Stimulated activated CD4-positive, alpha-beta T cell treated with anti-CD3 and anti-CD28 coated beads, Interleukin-4, amount 100 ng/mL, for 48 hours (primary cell): ENCODE results near the gene GLB1L2.

Experiments
- DNase-seq, 2 donors: peaks; one replicate each; pipeline ENCODE4 v3.0.0-alpha.2; 2020; ENCODE audit warnings: low read depth in 2 of 2

The GLB1L2 gene

GRCh38 chr11:134385774-134386565, 54.2 kb downstream of the GLB1L2 start:
- DNase-seq, result no peak

DNA sequence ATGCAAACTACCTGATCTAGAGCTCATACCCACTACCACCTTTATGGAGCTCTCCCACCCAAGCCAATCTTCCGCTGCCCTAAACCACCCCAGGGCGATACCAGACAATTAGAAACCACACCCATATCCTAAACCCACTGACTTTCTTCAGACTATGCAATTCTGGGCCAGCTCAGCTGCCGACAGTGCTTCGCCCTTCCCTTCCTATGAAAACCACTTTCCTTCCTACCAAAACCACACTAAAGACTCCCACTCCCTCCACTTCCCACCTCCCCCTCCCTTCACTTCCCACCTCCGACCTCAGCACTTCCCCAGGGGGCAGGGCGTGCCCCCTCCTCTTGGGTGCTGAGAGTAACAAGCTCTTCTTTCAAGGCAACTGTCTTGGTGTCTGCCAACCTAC, 55.2 kb downstream of the GLB1L2 start:
- no peak for DNase-seq

DNA sequence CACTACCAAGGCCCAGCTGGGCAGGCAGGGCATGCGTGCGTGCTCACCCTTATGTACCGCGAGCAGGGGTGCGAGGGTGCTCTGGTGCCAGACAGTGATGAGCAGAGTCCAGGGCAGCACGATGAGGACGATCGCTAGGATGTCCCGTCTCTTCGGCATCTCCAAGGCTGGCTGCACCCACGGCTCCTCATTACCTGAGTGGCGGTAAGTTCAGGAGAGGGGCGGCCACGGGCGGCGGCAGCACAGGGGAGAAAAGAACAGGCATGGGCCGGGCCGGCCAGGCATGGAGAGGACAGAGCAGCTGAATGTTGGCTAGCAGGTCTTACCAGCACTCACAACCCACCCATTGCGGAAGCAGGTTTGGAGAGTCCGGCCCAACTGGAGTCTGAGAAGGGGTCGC, 55.7 kb downstream of the GLB1L2 start:
- no peak for DNase-seq

- DNase-seq, result no peak
These were observed 56.8 kb downstream of the GLB1L2 start for GRCh38 chr11:134388590-134388989.

GRCh38 chr11:134389464-134390180, 57.8 kb downstream of the GLB1L2 start:
- no peak for DNase-seq

- DNase-seq, result no peak
These were observed 59.1 kb downstream of the GLB1L2 start for GRCh38 chr11:134390706-134391569.

GRCh38 chr11:134391656-134392055, 59.9 kb downstream of the GLB1L2 start:
- no peak for DNase-seq

GRCh38 chr11:134392953-134393615, 61.3 kb downstream of the GLB1L2 start:
- no peak for DNase-seq

GRCh38 chr11:134393638-134394037, 61.9 kb downstream of the GLB1L2 start:
- DNase-seq, result no peak

DNA sequence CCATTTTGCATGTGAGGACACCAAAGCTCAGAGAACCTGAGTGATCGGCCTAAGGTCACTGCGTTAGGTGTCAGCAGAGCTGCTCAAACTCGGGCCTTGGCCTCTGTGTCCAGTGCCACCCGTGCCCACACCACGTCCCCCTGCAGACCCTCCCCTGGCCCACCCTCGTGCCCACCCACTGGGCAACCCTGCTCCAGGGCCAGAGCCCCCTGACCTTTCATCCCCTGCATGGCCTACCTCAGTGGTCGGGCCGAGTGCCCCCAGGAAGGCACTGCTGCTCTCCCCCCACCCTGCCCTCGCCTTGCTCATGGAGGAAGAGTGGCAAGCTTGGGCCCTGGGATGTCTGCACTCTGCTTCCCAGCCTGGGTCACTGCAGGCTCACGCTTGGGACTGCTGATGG, 62.5 kb downstream of the GLB1L2 start:
- DNase-seq, result no peak

DNA sequence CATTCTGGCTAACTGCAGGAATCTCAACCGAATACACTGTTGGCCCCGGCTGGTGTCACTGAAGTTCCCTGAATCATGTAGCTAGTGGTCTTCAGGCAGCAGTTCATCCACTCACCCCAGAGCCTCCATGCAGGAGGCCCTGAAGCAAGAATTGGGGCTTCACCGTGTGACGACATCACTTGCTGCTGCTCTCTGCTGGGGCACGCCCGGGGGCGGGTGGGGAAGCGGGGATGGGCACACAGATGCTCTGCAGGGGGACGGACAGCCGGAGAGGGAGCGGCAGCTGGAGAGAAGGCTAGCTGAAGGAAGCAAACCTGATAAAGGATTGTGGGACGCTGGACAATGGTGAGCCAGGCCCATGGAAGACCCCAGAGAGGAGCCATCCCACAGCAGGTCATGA, 63.2 kb downstream of the GLB1L2 start:
- DNase-seq, result no peak

DNA sequence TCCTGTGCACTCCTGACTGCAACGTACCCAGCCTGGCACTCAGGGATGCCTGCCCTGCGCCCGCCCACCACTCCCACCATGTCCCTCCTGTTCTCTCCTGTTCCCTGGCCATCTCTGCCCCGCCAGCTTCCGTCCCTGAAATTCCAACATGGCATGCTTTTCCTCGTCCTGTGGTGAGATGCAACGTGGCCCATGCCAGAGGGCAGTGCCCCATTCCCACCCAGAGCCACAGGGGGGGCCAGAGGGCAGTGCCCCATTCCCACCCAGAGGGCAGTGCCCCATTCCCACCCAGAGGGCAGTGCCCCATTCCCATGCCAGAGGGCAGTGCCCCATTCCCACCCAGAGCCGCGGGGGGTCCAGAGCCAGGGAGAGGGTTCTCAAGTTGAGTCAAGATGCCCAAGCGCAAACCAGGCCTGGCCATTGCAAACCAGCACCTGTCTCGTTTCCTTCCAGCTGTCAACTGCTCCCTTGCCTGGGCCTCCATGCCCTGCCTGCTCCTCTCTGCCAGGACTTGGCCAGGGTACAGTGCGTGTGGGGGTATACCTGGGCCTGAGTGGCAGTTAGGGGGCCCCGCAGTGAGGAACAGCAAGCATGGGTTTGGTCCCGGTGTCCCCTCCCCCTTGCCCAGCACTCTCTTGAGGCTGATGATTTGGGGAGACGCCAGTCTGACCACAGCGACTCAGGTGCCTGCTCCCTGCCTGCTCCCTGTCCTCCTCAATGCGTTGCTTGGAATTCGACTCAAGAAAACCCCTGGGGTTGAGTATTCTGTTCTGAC, 65.7 kb downstream of the GLB1L2 start:
- no peak for DNase-seq

DNA sequence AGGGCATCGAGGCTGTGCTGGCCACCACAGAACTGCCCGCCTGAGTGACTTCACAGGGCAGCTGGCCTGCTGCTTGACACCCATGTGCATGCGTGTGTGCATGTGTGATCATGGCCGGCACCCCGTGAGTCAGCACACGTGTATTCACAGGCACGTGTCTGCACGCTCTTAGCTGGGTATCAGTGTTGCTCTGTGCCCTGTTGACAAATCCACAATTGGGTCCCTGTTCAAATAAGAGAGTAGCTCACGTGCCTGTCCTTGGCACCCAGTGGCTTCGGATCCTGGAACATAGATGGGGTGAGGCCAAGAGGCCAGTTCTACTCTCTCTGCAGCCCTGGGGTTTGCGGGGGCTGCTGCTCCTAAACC, 66.3 kb downstream of the GLB1L2 start:
- no peak for DNase-seq

GRCh38 chr11:134398644-134399292, 67.0 kb downstream of the GLB1L2 start:
- DNase-seq, result no peak

GRCh38 chr11:134399293-134399654, 67.5 kb downstream of the GLB1L2 start:
- no peak for DNase-seq

- no peak for DNase-seq
These were observed 68.2 kb downstream of the GLB1L2 start for GRCh38 chr11:134399996-134400395.

DNA sequence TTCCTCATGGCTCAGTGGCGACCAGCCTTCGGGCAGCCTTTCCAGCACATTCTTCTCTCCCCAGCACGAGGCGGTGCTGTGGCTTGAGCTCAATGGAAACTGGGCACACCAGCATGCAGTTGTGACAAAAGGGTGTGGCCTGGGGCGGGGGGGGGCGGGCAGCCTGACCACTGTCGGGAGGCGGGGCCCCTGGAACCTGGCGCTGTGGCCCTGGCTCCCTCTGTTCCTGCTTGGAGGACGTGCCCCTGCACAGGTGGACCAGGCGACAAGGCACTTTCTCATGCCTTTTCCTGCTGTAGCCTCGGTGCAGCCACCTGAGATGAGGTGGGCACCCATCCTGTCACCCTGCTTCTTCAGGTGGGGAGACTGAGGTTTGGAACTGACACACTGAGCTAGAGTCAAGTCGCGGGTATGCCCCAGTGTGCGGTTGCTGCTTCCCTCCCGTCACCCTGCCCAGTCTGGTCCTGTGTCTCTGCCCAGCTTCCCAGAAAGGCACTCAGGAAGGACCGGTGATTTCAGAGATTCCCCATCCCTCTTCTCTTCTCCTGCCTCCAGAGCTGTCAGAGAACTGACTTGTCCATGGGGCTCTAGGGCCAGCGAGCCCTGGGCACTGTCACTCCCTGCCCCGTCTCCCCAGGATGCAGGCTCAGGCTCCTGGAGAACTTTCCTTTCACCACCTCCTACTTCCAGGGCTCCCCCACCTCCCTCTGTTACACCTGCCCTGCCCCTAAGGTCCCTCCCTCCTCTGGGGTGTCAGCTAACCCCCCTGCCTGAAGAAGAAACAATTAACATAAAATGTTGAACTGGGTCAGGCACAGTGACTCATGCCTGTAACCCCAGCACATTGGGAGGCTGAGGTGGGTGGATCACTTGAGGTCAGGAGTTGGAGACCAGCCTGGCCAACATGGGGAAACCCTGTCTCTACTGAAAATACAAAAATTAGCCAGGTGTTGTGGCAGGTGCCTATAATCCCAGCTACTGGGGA, 70.3 kb downstream of the GLB1L2 start:
- no peak for DNase-seq

DNA sequence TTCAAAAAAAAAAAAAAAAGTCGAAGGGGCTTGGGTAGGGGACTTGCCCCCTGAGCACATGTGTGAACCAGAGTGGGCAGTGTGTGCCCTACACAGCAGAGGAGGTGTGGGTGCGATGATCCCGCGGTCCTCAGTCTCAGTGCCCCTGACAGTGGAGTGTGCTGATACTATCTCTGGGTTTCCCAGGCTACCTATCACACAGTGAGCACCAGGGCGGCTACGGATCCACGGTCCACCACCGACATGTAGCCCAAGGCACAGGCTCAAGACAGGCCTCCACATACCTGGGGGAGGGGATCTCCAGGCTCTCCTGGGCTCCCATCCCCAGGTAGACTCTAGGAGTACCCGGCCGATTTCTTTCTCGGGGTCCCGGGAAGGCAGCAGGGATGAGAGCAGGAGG, 71.1 kb downstream of the GLB1L2 start:
- no peak for DNase-seq

DNA sequence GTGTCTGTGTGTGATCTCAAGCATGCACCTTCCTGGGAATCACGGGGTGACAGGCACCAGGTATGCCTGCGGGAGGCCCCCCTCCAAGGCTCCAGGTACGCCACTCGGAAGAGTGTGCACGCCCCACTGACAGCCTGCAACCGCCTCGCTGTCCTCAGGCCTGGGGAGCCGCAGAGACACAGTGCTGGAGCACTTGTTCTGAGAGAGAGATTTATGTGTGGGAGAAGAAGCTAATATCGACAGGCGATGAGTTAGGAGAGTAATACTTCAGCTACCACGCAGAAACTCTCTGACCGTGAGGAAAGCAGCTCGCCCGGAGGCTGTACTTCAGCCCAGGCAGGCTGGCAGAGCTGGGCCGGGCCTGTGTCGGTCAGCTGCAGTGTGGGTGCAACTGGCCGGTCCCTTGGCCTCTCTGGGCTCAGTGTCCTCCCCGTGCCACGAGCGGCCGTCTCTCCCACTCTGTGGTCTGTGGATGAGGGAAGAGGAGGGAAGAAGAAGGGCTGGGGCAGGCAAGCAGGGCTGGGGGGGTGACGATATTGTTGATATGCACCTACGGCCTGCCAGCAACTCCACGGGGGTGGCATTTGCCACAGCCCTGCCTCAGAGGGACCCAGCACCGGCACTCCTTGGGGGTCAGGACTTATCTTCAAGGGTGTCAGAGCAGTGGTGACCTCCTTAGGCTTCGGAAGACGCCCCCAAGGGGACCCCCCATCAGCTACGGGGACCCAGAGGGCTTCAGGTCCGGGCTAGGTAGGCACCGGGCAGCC, 73.0 kb downstream of the GLB1L2 start:
- DNase-seq, result no peak
